ENCODE data around the gene PRXL2C. TPM values are rescaled to one million over a fixed set of nuclear protein-coding genes. Genes with fewer than 3 reads are reported as not detected.

The PRXL2C gene
- polyA plus RNA-seq, 6 donors from 2014 or later, result 8.9 to 14.5 (median 10.6) TPM

Other genes starting within 250 kb of the PRXL2C start
- 1 to 10 TPM in 2 of 6 donors, under 1 TPM in 3, not detected in 1; 0.38 to 1.2 (median 0.95) TPM for gene ZNF367, start 236.9 kb downstream of the PRXL2C start, polyA plus RNA-seq (ENCODE audit: low read depth in 6 of 6)
- gene HABP4, start 205.1 kb downstream of the PRXL2C start, polyA plus RNA-seq (ENCODE audit: low read depth in 6 of 6), result 1 to 10 TPM; 3.3 to 8.3 (median 5.6) TPM
- 1 to 10 TPM; 2.9 to 7.9 (median 5.2) TPM for gene CDC14B, start 35.5 kb downstream of the PRXL2C start, polyA plus RNA-seq (ENCODE audit: low read depth in 6 of 6)
- 1 to 10 TPM; 3.6 to 9.1 (median 5.9) TPM for gene ZNF510, start 122.8 kb upstream of the PRXL2C start, polyA plus RNA-seq (ENCODE audit: low read depth in 6 of 6)
- 1 to 10 TPM in 5 of 6 donors, under 1 TPM in 1; 0.26 to 5.1 (median 2.8) TPM for gene ZNF782, start 199.2 kb upstream of the PRXL2C start, polyA plus RNA-seq (ENCODE audit: low read depth in 6 of 6)